HepG2 (cell line): Measurements from ENCODE around the gene ANXA2. TPM values are rescaled to one million over a fixed set of nuclear protein-coding genes. Genes with fewer than 3 reads are reported as not detected.
A peak's percentile ranks its signal among the peaks of the same experiment; 100 is the strongest.

Experiments used
- ATF3 ChIP-seq: sonication (generic); formaldehyde crosslinking; IDR thresholded peaks from 2 replicates; pipeline ENCODE4 v1.4.0; 2020; ENCODE audit warnings: missing genetic modification reagents
- FOSL2 ChIP-seq: sonication (generic); formaldehyde crosslinking; IDR thresholded peaks from 2 replicates; pipeline ENCODE4 v1.4.0; 2020; ENCODE audit warnings: missing genetic modification reagents
- FOXA3 ChIP-seq: IDR thresholded peaks from 2 replicates; pipeline ENCODE4 v1.6.1; 2016; ENCODE audit warnings: missing genetic modification reagents, missing compliant biosample characterization
- GZF1 ChIP-seq: sonication (generic); formaldehyde crosslinking; IDR thresholded peaks from 2 replicates; pipeline ENCODE4 v1.5.1; 2020; ENCODE audit warnings: mild to moderate bottlenecking, missing genetic modification reagents
- MBD4 ChIP-seq: IDR thresholded peaks from 2 replicates; pipeline ENCODE4 v1.6.1; 2012; ENCODE audit warnings: low read length, inconsistent platforms, borderline replicate concordance
- NFKBIZ ChIP-seq: IDR thresholded peaks from 2 replicates; pipeline ENCODE4 v1.6.1; 2018; ENCODE audit warnings: missing genetic modification reagents, missing compliant biosample characterization
- NFYC ChIP-seq: IDR thresholded peaks from 2 replicates; pipeline ENCODE4 v1.6.1; 2016; ENCODE audit warnings: missing genetic modification reagents, missing compliant biosample characterization
- PRPF4 ChIP-seq: fragments of 200-400 bp; formaldehyde crosslinking; IDR thresholded peaks from 2 replicates; pipeline ENCODE4 v1.6.1; 2016; ENCODE audit warnings: low read length, low read depth; ENCODE audit not compliant: poor library complexity, severe bottlenecking
- RXRA ChIP-seq: sonication (generic); formaldehyde crosslinking; IDR thresholded peaks from 2 replicates; pipeline ENCODE4 v1.5.1; 2020; ENCODE audit warnings: missing genetic modification reagents
- SRSF1 ChIP-seq: fragments of 200-400 bp; formaldehyde crosslinking; optimal IDR thresholded peaks from 2 replicates; pipeline ENCODE3; 2017; ENCODE audit warnings: mild to moderate bottlenecking, low read depth, low read length, moderate library complexity
- SYNCRIP ChIP-seq: fragments of 200-400 bp; formaldehyde crosslinking; IDR thresholded peaks from 2 replicates; pipeline ENCODE4 v1.6.1; 2018; ENCODE audit warnings: mild to moderate bottlenecking, low read depth, low read length; ENCODE audit not compliant: insufficient read depth
- TEAD3 ChIP-seq: optimal IDR thresholded peaks from 2 replicates; pipeline ENCODE3; 2016; ENCODE audit warnings: borderline replicate concordance
- U2AF2 ChIP-seq: fragments of 200-400 bp; formaldehyde crosslinking; IDR thresholded peaks from 2 replicates; pipeline ENCODE4 v1.6.1; 2017; ENCODE audit warnings: low read depth, mild to moderate bottlenecking, low read length
- ZFY ChIP-seq: sonication (generic); formaldehyde crosslinking; IDR thresholded peaks from 2 replicates; pipeline ENCODE4 v1.4.0; 2020; ENCODE audit warnings: missing genetic modification reagents
- ZNF264 ChIP-seq: sonication (generic); formaldehyde crosslinking; IDR thresholded peaks from 2 replicates; pipeline ENCODE4 v1.4.0; 2020; ENCODE audit warnings: missing genetic modification reagents
- ZNF501 ChIP-seq: sonication (generic); formaldehyde crosslinking; IDR thresholded peaks from 2 replicates; pipeline ENCODE4 v1.5.1; 2020; ENCODE audit warnings: mild to moderate bottlenecking, moderate library complexity, missing genetic modification reagents
- ZNF770 ChIP-seq: sonication (generic); formaldehyde crosslinking; IDR thresholded peaks from 2 replicates; pipeline ENCODE4 v1.5.0; 2020; ENCODE audit warnings: mild to moderate bottlenecking, missing genetic modification reagents
- ZSCAN29 ChIP-seq: sonication (generic); formaldehyde crosslinking; conservative IDR thresholded peaks from 2 replicates; pipeline ENCODE4 v1.4.0; 2020; ENCODE audit warnings: mild to moderate bottlenecking, missing genetic modification reagents
- polyA plus RNA-seq, 8 experiments: library from polyadenylated mRNA; depleted of rRNA in 3 of 8; stranded (reverse) in 7 of 8; unstranded in 1 of 8; fragments of >200 nt; fragmentation: Illumina TruSeq in 4 of 8; extraction: Trizol in 4 of 8; gene quantifications; 2 replicates each; pipeline versions ENCODE4 v1.2.1 to v1.2.3, GENCODE V29; 2011 to 2016; ENCODE audit warnings: low read depth in 4 of 8, missing spikeins in 1 of 8, mixed read lengths in 1 of 8; ENCODE audit not compliant: insufficient read depth in 1 of 8
- total RNA-seq, 5 experiments: library from RNA; depleted of rRNA; stranded (reverse); fragments of >200 nt; fragmentation: Illumina TruSeq; extraction: Trizol; gene quantifications; 2 replicates each; pipeline ENCODE4 v1.2.3, GENCODE V29; 2016; ENCODE audit warnings: low read depth in 1 of 5
- TF ChIP-seq, protein P1 (sequence below): sonication (generic); formaldehyde crosslinking; IDR thresholded peaks from 2 replicates; pipeline ENCODE4 v1.5.1; 2020; ENCODE audit warnings: mild to moderate bottlenecking, missing genetic modification reagents, borderline replicate concordance
- TF ChIP-seq, protein P2 (sequence below): sonication (generic); formaldehyde crosslinking; IDR thresholded peaks from 2 replicates; pipeline ENCODE4 v1.5.0; 2020; ENCODE audit warnings: mild to moderate bottlenecking, missing genetic modification reagents

The ANXA2 gene
- total and polyA plus RNA-seq, 2 of the 13 experiments (the other 11 are each of a cell fraction or from before 2014, with no cell fraction given), result 196 to 613 TPM

DNA sequence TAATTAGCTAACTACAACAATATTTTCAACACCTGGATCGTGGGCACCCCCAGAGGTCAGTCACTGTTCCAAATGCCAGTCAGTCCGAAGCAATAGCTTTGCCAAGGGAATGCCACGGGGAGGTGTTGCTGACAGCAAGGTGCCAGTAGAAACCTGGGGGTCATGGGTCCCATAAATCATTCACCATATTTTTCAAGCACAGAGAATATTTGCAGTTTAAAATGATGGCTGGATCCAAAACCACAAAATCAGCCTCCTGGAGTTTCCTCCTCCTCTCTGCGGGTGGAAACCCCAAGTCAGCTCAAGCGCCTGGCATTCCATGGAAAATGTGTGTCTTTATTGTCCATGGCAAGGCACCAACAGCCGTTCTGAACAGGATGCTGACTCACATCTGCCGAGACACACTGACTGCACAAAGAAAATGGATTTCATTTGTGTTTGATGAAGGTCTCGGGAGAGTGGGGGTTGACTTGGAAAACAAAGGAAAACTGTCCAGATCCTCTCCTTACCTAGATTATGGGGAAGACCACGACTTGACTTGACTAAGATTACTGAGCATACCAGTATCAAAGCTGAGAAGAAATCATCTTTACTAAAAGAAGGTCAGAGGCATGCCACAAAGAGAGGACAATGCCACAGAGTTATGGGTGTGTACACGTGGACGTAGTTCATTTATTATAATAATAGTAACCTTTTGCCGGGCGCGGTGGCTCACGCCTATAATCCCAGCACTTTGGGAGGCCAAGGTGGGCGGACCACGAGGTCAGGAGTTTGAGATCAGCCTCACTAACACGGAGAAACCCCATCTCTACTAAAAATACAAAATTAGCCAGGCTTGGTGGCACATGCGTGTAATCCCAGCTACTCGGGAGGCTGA, 26.4 kb downstream of the ANXA2 start (continued):
- TF ChIP-seq, protein P1, sequence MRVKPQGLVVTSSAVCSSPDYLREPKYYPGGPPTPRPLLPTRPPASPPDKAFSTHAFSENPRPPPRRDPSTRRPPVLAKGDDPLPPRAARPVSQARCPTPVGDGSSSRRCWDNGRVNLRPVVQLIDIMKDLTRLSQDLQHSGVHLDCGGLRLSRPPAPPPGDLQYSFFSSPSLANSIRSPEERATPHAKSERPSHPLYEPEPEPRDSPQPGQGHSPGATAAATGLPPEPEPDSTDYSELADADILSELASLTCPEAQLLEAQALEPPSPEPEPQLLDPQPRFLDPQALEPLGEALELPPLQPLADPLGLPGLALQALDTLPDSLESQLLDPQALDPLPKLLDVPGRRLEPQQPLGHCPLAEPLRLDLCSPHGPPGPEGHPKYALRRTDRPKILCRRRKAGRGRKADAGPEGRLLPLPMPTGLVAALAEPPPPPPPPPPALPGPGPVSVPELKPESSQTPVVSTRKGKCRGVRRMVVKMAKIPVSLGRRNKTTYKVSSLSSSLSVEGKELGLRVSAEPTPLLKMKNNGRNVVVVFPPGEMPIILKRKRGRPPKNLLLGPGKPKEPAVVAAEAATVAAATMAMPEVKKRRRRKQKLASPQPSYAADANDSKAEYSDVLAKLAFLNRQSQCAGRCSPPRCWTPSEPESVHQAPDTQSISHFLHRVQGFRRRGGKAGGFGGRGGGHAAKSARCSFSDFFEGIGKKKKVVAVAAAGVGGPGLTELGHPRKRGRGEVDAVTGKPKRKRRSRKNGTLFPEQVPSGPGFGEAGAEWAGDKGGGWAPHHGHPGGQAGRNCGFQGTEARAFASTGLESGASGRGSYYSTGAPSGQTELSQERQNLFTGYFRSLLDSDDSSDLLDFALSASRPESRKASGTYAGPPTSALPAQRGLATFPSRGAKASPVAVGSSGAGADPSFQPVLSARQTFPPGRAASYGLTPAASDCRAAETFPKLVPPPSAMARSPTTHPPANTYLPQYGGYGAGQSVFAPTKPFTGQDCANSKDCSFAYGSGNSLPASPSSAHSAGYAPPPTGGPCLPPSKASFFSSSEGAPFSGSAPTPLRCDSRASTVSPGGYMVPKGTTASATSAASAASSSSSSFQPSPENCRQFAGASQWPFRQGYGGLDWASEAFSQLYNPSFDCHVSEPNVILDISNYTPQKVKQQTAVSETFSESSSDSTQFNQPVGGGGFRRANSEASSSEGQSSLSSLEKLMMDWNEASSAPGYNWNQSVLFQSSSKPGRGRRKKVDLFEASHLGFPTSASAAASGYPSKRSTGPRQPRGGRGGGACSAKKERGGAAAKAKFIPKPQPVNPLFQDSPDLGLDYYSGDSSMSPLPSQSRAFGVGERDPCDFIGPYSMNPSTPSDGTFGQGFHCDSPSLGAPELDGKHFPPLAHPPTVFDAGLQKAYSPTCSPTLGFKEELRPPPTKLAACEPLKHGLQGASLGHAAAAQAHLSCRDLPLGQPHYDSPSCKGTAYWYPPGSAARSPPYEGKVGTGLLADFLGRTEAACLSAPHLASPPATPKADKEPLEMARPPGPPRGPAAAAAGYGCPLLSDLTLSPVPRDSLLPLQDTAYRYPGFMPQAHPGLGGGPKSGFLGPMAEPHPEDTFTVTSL (CRISPR knock-in tag), result no peak
- TF ChIP-seq ZNF770 (CRISPR knock-in tag) (no peak), FOXA3 (CRISPR knock-in tag) (no peak), SRSF1 (no peak), ATF3 (no peak), MBD4 (no peak), RXRA (CRISPR knock-in tag) (no peak), NFYC (CRISPR knock-in tag) (no peak), ZFY (CRISPR knock-in tag) (no peak), NFKBIZ (no peak), ZNF501 (CRISPR knock-in tag) (no peak), ZSCAN29 (CRISPR knock-in tag) (no peak), FOSL2 (CRISPR knock-in tag) (peak; percentile 85), U2AF2 (no peak), SYNCRIP (no peak), PRPF4 (peak; percentile 57), ZNF264 (CRISPR knock-in tag) (no peak), TEAD3 (CRISPR knock-in tag) (peak; percentile 31), GZF1 (no peak)
- TF ChIP-seq, protein P2, sequence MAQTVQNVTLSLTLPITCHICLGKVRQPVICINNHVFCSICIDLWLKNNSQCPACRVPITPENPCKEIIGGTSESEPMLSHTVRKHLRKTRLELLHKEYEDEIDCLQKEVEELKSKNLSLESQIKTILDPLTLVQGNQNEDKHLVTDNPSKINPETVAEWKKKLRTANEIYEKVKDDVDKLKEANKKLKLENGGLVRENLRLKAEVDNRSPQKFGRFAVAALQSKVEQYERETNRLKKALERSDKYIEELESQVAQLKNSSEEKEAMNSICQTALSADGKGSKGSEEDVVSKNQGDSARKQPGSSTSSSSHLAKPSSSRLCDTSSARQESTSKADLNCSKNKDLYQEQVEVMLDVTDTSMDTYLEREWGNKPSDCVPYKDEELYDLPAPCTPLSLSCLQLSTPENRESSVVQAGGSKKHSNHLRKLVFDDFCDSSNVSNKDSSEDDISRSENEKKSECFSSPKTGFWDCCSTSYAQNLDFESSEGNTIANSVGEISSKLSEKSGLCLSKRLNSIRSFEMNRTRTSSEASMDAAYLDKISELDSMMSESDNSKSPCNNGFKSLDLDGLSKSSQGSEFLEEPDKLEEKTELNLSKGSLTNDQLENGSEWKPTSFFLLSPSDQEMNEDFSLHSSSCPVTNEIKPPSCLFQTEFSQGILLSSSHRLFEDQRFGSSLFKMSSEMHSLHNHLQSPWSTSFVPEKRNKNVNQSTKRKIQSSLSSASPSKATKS (CRISPR knock-in tag), result no peak
